MCF 10A (cell line): ENCODE data around the gene CDC42SE2. TPM values are rescaled to one million over a fixed set of nuclear protein-coding genes. Genes with fewer than 3 reads are reported as not detected.
"Not testable (repeated sequence)": the region's sequence is repeated elsewhere in the genome, so short reads cannot be mapped to it uniquely, and the experiment has no call there.

Experiments
- BruUV-seq: library from RNA; stranded (reverse); fragments of 400-500 nt; replicated peaks from 2 replicates; lab custom pipeline; 2021; lab: Mats Ljungman, UMichigan
- CTCF ChIA-PET: fragments of 300-600 bp; sonication (Branson Sonifier 250); formaldehyde crosslinking; extraction: SDS; loops from one replicate; lab custom pipeline; 2021; ENCODE audit warnings: antibody characterized with exemption, inconsistent platforms; lab: Yijun Ruan, JAX
- POLR2A ChIA-PET: fragments of 300-600, 350-650 bp; sonication (Branson Sonifier 250); formaldehyde crosslinking; extraction: SDS; loops from one replicate; lab custom pipeline; 2020; ENCODE audit warnings: antibody characterized with exemption, inconsistent platforms; lab: Yijun Ruan, JAX
- DNase-seq: peaks from one replicate; pipeline ENCODE4 v3.0.0-alpha.2; 2018; ENCODE audit not compliant: unreplicated experiment
- H3K27ac Mint-ChIP-seq: one replicate; pipeline ENCODE4 v1.8.0; 2022; ENCODE audit warnings: mild to moderate bottlenecking, low read depth, mixed read lengths; ENCODE audit not compliant: unreplicated experiment
- H3K27me3 Mint-ChIP-seq: one replicate; pipeline ENCODE4 v1.8.0; 2022; ENCODE audit warnings: mixed read lengths; ENCODE audit not compliant: insufficient read depth, unreplicated experiment
- H3K36me3 Mint-ChIP-seq: one replicate; pipeline ENCODE4 v1.8.0; 2022; ENCODE audit warnings: mild to moderate bottlenecking, moderate library complexity, mixed read lengths; ENCODE audit not compliant: insufficient read depth, unreplicated experiment
- H3K4me1 Mint-ChIP-seq: one replicate; pipeline ENCODE4 v1.8.0; 2022; ENCODE audit warnings: mixed read lengths; ENCODE audit not compliant: insufficient read depth, unreplicated experiment
- H3K4me3 Mint-ChIP-seq: one replicate; pipeline ENCODE4 v1.8.0; 2022; ENCODE audit warnings: mild to moderate bottlenecking, moderate library complexity, mixed read lengths; ENCODE audit not compliant: unreplicated experiment
- H3K9me3 Mint-ChIP-seq: one replicate; pipeline ENCODE4 v1.8.0; 2022; ENCODE audit warnings: mixed read lengths; ENCODE audit not compliant: unreplicated experiment
- intact Hi-C: fragments of 100-400 bp; cut with micrococcal nuclease; formaldehyde crosslinking; loops from 2 replicates; pipeline ENCODE4 v1.14.1; 2022
- total RNA-seq: library from RNA; stranded (reverse); gene quantifications from 2 replicates; pipeline ENCODE4 v1.2.3, GENCODE V29; 2022
- TF ChIP-seq, protein P1 (sequence below): fragments of 200-600 bp; IDR thresholded peaks from one replicate; pipeline ENCODE4 v1.8.0; 2022; ENCODE audit warnings: antibody characterized with exemption, mild to moderate bottlenecking; ENCODE audit not compliant: unreplicated experiment

The CDC42SE2 gene
- total RNA-seq, 1 experiment from 2014 or later: 71.0 TPM

DNA sequence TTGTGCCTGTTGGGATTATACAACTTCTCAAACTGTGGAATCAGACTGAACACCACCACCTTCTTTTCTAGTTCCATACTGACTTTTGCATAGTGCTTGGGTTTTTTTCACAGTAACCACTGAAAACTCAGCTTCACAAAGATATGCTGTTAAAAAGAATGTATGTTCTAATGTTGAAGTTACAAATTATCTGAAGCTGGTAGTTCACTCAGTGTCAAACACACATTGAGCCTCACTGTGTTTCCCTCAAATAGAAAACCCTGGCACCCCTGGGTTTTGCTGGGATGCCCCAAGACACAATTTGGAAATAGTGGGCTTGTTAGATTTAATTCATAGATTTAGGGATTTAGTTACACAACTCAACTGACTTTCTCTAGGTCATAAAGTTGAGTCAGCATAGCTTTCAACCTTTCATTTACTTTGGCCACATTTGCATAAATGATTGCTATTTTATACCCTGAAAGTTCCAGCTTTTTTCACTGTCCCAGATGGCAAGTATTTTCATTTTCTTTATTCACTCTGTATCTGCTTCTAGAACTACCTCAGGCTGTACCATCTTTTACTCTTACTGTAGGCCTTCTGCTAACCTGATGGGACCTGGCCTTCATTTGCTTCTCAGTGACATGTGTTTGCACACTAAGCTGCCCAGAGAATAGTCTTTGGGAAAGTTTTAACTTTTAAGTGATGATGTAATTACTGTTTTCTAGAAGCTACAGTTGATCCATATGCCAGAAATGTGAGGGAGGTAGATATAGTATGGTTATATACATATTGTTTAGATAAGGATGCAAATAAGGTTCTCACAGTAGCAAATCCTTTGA is 115.1 kb downstream of the CDC42SE2 start:
- Mint-ChIP-seq H3K27me3 (no peaks in the 10 kb centered on the region), H3K9me3 (no peaks in the 10 kb centered on the region), H3K36me3 (peaks cover 31% of the 10 kb centered on the region), H3K27ac (no peak overlapping the region), H3K4me1 (peaks cover 29% of the 10 kb centered on the region), H3K4me3 (no peak overlapping the region)
- DNase-seq: no peak
- ChIA-PET POLR2A (interaction anchor here (0.5 to 4.8 kb wide), 10 partner anchors 8 to 214 kb away, joined by 3 to 38 read pairs (median 4); partner anchors contain the start of genes CDC42SE2 and HINT1), CTCF (interaction anchor here (0.5 to 1.6 kb wide), 6 partner anchors 36 to 216 kb away, joined by 3 to 9 read pairs (median 3); no protein-coding TSS in a partner anchor)
- TF ChIP-seq, protein P1, sequence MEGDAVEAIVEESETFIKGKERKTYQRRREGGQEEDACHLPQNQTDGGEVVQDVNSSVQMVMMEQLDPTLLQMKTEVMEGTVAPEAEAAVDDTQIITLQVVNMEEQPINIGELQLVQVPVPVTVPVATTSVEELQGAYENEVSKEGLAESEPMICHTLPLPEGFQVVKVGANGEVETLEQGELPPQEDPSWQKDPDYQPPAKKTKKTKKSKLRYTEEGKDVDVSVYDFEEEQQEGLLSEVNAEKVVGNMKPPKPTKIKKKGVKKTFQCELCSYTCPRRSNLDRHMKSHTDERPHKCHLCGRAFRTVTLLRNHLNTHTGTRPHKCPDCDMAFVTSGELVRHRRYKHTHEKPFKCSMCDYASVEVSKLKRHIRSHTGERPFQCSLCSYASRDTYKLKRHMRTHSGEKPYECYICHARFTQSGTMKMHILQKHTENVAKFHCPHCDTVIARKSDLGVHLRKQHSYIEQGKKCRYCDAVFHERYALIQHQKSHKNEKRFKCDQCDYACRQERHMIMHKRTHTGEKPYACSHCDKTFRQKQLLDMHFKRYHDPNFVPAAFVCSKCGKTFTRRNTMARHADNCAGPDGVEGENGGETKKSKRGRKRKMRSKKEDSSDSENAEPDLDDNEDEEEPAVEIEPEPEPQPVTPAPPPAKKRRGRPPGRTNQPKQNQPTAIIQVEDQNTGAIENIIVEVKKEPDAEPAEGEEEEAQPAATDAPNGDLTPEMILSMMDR: no peak
- no TSS peak for BruUV-seq
- intact Hi-C loops: no loop called here

DNA sequence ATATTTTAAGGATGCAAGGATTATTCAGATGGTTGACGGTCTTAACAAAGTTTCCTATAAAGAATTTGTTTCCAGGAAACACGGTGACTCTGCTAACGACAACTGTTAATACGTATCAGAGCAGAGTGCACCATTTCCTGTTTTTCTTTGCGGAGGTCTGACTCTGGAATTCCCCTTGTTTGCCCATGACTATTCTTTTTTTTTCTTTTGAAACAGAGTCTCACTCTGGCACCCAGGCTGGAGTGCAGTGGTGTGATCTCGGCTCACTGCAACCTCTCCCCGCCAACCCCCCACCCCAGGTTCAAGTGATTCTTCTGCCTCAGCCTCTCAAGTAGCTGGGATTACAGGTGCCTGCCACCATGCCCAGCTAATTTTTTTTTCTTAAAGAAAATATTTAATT is 115.9 kb downstream of the CDC42SE2 start:
- intact Hi-C loops: no loop called here
- no TSS peak for BruUV-seq
- peaks cover 36% of the 10 kb centered on the region for H3K36me3 Mint-ChIP-seq
- POLR2A ChIA-PET: interaction anchor here (0.7 to 3.0 kb wide), 4 partner anchors 9 to 194 kb away, joined by 3 to 7 read pairs (median 4); no protein-coding TSS in a partner anchor
- H3K27ac Mint-ChIP-seq: no peak overlapping the region
- CTCF ChIA-PET: interaction anchor here (1.0 to 1.1 kb wide), 2 partner anchors 118 to 217 kb away, joined by 3 read pairs; no protein-coding TSS in a partner anchor
- peaks cover 29% of the 10 kb centered on the region for H3K4me1 Mint-ChIP-seq
- H3K4me3 Mint-ChIP-seq: no peak overlapping the region
- TF ChIP-seq, protein P1: no peak
- no peaks in the 10 kb centered on the region for H3K9me3 Mint-ChIP-seq
- DNase-seq: no peak
- H3K27me3 Mint-ChIP-seq: no peaks in the 10 kb centered on the region

DNA sequence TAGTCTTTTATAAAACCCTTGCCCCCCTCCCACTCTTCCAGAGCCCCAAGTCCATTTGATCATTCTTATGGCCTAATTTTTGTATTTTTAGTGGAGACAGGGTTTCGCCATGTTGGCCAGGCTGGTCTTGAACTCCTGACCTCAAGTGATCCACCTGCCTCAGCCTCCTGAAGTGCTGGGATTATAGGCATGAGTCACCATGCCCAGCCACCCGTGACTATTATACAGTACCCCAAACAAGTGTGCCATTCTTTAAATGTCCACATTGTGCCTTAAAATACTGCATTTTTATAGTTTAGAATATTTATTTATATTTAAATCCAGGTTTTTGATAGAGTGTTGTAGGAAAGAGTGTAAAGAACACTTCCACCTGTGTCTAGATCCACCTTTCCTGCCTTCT is 116.4 kb downstream of the CDC42SE2 start:
- POLR2A ChIA-PET, H3K9me3 Mint-ChIP-seq, BruUV-seq, CTCF ChIA-PET, DNase-seq, intact Hi-C loops, H3K4me3 Mint-ChIP-seq, H3K27ac Mint-ChIP-seq, H3K27me3 Mint-ChIP-seq: not testable (repeated sequence)
- Mint-ChIP-seq H3K36me3 (peaks cover 35% of the 10 kb centered on the region), H3K4me1 (peaks cover 29% of the 10 kb centered on the region)

DNA sequence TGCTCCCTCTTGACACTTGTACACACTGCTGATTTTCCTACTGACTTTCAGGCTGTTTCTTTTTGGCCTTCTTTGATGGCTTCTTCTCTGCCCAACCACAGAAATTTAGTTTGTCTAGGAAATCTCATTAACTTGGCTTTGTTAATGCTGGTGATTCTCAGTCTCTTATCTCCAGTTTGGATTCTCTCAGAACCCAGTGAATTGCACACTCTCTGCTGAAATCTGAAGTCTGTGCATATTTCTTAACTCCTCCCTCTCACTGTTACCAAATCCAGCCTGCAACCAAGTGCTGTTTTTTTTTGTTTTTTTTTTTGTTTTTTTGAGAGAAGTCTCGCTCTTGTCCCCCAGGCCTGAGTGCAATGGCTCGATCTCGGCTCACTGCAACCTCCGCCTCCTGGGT is 117.2 kb downstream of the CDC42SE2 start:
- no peak for DNase-seq
- intact Hi-C loops: no loop called here
- TF ChIP-seq, protein P1: no peak
- POLR2A ChIA-PET: interaction anchor here (1.2 to 4.7 kb wide), 5 partner anchors 8 to 218 kb away, joined by 4 to 40 read pairs (median 6); partner anchors contain the start of gene CDC42SE2
- BruUV-seq: no TSS peak
- H3K27me3 Mint-ChIP-seq: no peaks in the 10 kb centered on the region
- peaks cover 29% of the 10 kb centered on the region for H3K4me1 Mint-ChIP-seq
- peaks cover 35% of the 10 kb centered on the region for H3K36me3 Mint-ChIP-seq
- CTCF ChIA-PET: interaction anchor here (0.6 to 3.0 kb wide), 14 partner anchors 8 to 1055 kb away, joined by 3 to 34 read pairs (median 4); partner anchors contain the start of gene CDC42SE2
- no peak overlapping the region for H3K4me3 Mint-ChIP-seq
- no peak overlapping the region for H3K27ac Mint-ChIP-seq
- no peaks in the 10 kb centered on the region for H3K9me3 Mint-ChIP-seq
